ENCODE measurements around the gene HSPB7. TPM values are rescaled to one million over a fixed set of nuclear protein-coding genes. Genes with fewer than 3 reads are reported as not detected.

The HSPB7 gene
- total and polyA plus RNA-seq, 2 of the 8 experiments (the other 6 are each of a cell fraction or from before 2014, with no cell fraction given) = not detected

GRCh38 chr1:15966956-15967344 is 50.9 kb downstream of the HSPB7 start:
- WGBS, 2 experiments (ENCODE audit: extremely low coverage in 1 of 2, insufficient coverage in 1 of 2, insufficient read length in 1 of 2, insufficient replicate concordance in 2 of 2, low coverage in 1 of 2, low lambda C conversion rate in 2 of 2, missing lambda C conversion rate in 1 of 2) = 87% methylated on average over 6 of the region's 6 CpGs; no CpG with 5 or more reads in 1 of the 2 experiments
- no peaks in the 10 kb centered on the region for H3K23me2 ChIP-seq (ENCODE audit: low read depth, low read length)
- no peak overlapping the region for H2AK5ac ChIP-seq (ENCODE audit: low read depth, low read length)
- ChIA-PET POLR2A (ENCODE audit: partially characterized antibody) (interaction anchor here (0.7 kb wide), 1 partner anchor 19 kb away, joined by 5 read pairs; no protein-coding TSS in a partner anchor), CTCF (ENCODE audit: partially characterized antibody) (interaction anchor here (1.3 to 3.2 kb wide), 2 partner anchors 9 to 10 kb away, joined by 3 to 15 read pairs; no protein-coding TSS in a partner anchor)
- H3K27ac ChIP-seq (ENCODE audit: low read depth, low read length) = no peak overlapping the region
- H3K9me3 ChIP-seq (ENCODE audit: insufficient read depth in 2 of 2, low read depth in 1 of 2, low read length in 1 of 2) = peaks cover 12 to 13% of the 10 kb centered on the region in 2 experiments
- H3K4me2 ChIP-seq (ENCODE audit: insufficient read depth in 1 of 2, low read depth in 2 of 2, low read length in 2 of 2) = no peak overlapping the region
- H2BK120ac ChIP-seq (replicated peaks; ENCODE audit: low read depth, low read length) = no peak overlapping the region
- H3K36me3 ChIP-seq (ENCODE audit: control insufficient read depth in 2 of 4, insufficient read depth in 4 of 4, low read length in 3 of 4) = peaks cover 0 to 14% (median 5%) of the 10 kb centered on the region in 4 experiments; a peak in 6 of 8 replicates
- no peak overlapping the region for H3K14ac ChIP-seq (ENCODE audit: insufficient read length)
- H4K5ac ChIP-seq (ENCODE audit: insufficient read length, low read depth, low read length) = no peak overlapping the region
- DNase-seq (ENCODE audit: low read depth in 1 of 2, low spot score in 2 of 2) (no peak), FAIRE-seq (no peak)
- H2BK20ac ChIP-seq (ENCODE audit: low read length) = no peak overlapping the region
- peaks cover 2% of the 10 kb centered on the region for H3K79me1 ChIP-seq (ENCODE audit: low read depth, low read length)
- no peak overlapping the region for H2BK12ac ChIP-seq (ENCODE audit: low read depth, low read length)
- H3K27me3 ChIP-seq (replicated peaks in 1 of 4; ENCODE audit: control insufficient read depth in 3 of 4, extremely low read depth in 1 of 4, insufficient read depth in 3 of 4, low read length in 3 of 4) = no peaks in the 10 kb centered on the region
- no peak overlapping the region for H4K91ac ChIP-seq (replicated peaks; ENCODE audit: insufficient read length, low read length)
- H2AFZ ChIP-seq (ENCODE audit: low read length) = no peak overlapping the region
- H3K79me2 ChIP-seq (ENCODE audit: control insufficient read depth in 1 of 2, insufficient read depth in 2 of 2, low read length in 2 of 2) = peaks cover 0 to 3% of the 10 kb centered on the region in 2 experiments; a peak in 1 of 4 replicates
- H3K23ac ChIP-seq (ENCODE audit: insufficient read length) = no peak overlapping the region
- no peaks in the 10 kb centered on the region; a peak in 1 of 7 replicates for H3K4me1 ChIP-seq (replicated peaks in 1 of 4; ENCODE audit: control insufficient read depth in 3 of 4, insufficient read depth in 4 of 4, low read length in 3 of 4)
- H3K18ac ChIP-seq (ENCODE audit: extremely low read depth, low read length) = no peak overlapping the region
- no peak overlapping the region for H2BK5ac ChIP-seq (ENCODE audit: low read depth, low read length)
- no peak overlapping the region for H3K4ac ChIP-seq (replicated peaks; ENCODE audit: insufficient read length, low read depth, low read length)
- H3K4me3 ChIP-seq (ENCODE audit: extremely low read depth in 1 of 4, insufficient read depth in 2 of 4, low read depth in 3 of 4, low read length in 4 of 4) = no peak overlapping the region
- no peak overlapping the region for H3K9ac ChIP-seq (replicated peaks in 1 of 4; ENCODE audit: extremely low read depth in 1 of 4, low read depth in 3 of 4, low read length in 3 of 4)
- no peak overlapping the region for H3K56ac ChIP-seq (replicated peaks; ENCODE audit: insufficient read length, low read depth, low read length)
- H2BK15ac ChIP-seq (ENCODE audit: low read length) = no peak overlapping the region
- peaks cover 0 to 6% of the 10 kb centered on the region in 2 experiments for H4K20me1 ChIP-seq (replicated peaks in 1 of 2; ENCODE audit: control insufficient read depth in 1 of 2, insufficient read depth in 2 of 2, low read length in 2 of 2)
- no peak overlapping the region for H4K8ac ChIP-seq (ENCODE audit: extremely low read depth, insufficient read depth, low read length)
- no peak for TF ChIP-seq RFX5 (IDR thresholded peaks at IDR 0.05; ENCODE audit: borderline replicate concordance, low read depth, low read length)
- no peak for TF ChIP-seq EP300 (IDR thresholded peaks at IDR 0.05; ENCODE audit: borderline replicate concordance in 1 of 2, low read depth in 2 of 2, low read length in 2 of 2)
- no peak for TF ChIP-seq SIX5 (IDR thresholded peaks at IDR 0.05; ENCODE audit: low read depth, low read length)
- no peak for TF ChIP-seq RBBP5 (IDR thresholded peaks at IDR 0.05; ENCODE audit: borderline replicate concordance, low read depth, low read length)
- no peak for TF ChIP-seq POLR2A (IDR thresholded peaks at IDR 0.05; ENCODE audit: control extremely low read depth in 1 of 2, low read depth in 2 of 2, low read length in 2 of 2)
- no peak for TF ChIP-seq CEBPB (IDR thresholded peaks at IDR 0.05; ENCODE audit: low read depth, low read length)
- TF ChIP-seq BCL11A (IDR thresholded peaks at IDR 0.05; ENCODE audit: low read depth in 2 of 2, low read length in 2 of 2) = no peak
- no peak for TF ChIP-seq EZH2 (IDR thresholded peaks at IDR 0.05; ENCODE audit: low read depth, low read length, severe bottlenecking)
- TF ChIP-seq SP1 (IDR thresholded peaks at IDR 0.05; ENCODE audit: low read depth, low read length) = no peak
- no peak for TF ChIP-seq CTBP2 (IDR thresholded peaks at IDR 0.05; ENCODE audit: borderline replicate concordance, insufficient read depth, insufficient read length, low read length)
- TF ChIP-seq KDM1A (IDR thresholded peaks at IDR 0.05; ENCODE audit: borderline replicate concordance, low read length) = no peak
- TF ChIP-seq ZNF274 (IDR thresholded peaks at IDR 0.05; ENCODE audit: borderline replicate concordance, extremely low read depth, low read length) = no peak
- TF ChIP-seq CBX5 (IDR thresholded peaks at IDR 0.05; ENCODE audit: low read depth, low read length) = no peak
- TF ChIP-seq SRF (IDR thresholded peaks at IDR 0.05; ENCODE audit: low read depth, low read length) = no peak
- no peak for TF ChIP-seq JUN (IDR thresholded peaks at IDR 0.05; ENCODE audit: low read depth, low read length)
